H1 (cell line): ENCODE results near the gene GYPC. TPM values are rescaled to one million over a fixed set of nuclear protein-coding genes. Genes with fewer than 3 reads are reported as not detected.

Experiments
- CTCF ChIA-PET: fragments of 300-600 bp; sonication (Branson Sonifier 250); formaldehyde crosslinking; loops from one replicate; lab custom pipeline; 2021; ENCODE audit not compliant: partially characterized antibody; lab: Charles Lee
- POLR2A ChIA-PET: fragments of 300-600 bp; sonication (Branson Sonifier 250); formaldehyde crosslinking; loops from one replicate; lab custom pipeline; 2021; ENCODE audit warnings: inconsistent platforms; ENCODE audit not compliant: partially characterized antibody; lab: Charles Lee
- DNase-seq, 2 experiments: peaks; one replicate each; pipeline versions ENCODE4 v3.0.0 to v3.0.0-alpha.2; 2010 to 2022; ENCODE audit warnings: low spot score in 2 of 2, low read depth in 1 of 2, mixed read lengths in 1 of 2
- FAIRE-seq: peaks from 2 replicates; lab custom pipeline; 2011; peaks lifted over from hg19 to GRCh38; lab: Jason Lieb, UNC
- H2AFZ ChIP-seq: 2 replicates; pipeline ENCODE4 v1.8.1; 2012; ENCODE audit warnings: low read length, inconsistent platforms
- H2AK5ac ChIP-seq: 2 replicates; pipeline ENCODE4 v1.6.1; 2013; ENCODE audit warnings: low read depth, low read length
- H2BK120ac ChIP-seq: replicated peaks from 2 replicates; pipeline ENCODE3; 2013; ENCODE audit warnings: low read depth, low read length, inconsistent platforms
- H2BK12ac ChIP-seq: 2 replicates; pipeline ENCODE4 v1.6.1; 2013; ENCODE audit warnings: low read depth, low read length
- H2BK15ac ChIP-seq: 2 replicates; pipeline ENCODE4 v1.6.1; 2013; ENCODE audit warnings: low read length
- H2BK20ac ChIP-seq: 2 replicates; pipeline ENCODE4 v1.6.1; 2013; ENCODE audit warnings: low read length
- H2BK5ac ChIP-seq: 2 replicates; pipeline ENCODE4 v1.6.1; 2013; ENCODE audit warnings: low read depth, low read length
- H3K14ac ChIP-seq: 2 replicates; pipeline ENCODE4 v1.6.1; 2013; ENCODE audit warnings: inconsistent platforms; ENCODE audit not compliant: insufficient read length
- H3K18ac ChIP-seq: 2 replicates; pipeline ENCODE4 v1.6.1; 2013; ENCODE audit warnings: low read length; ENCODE audit errors: extremely low read depth
- H3K23ac ChIP-seq: 2 replicates; pipeline ENCODE4 v1.6.1; 2013; ENCODE audit warnings: inconsistent platforms; ENCODE audit not compliant: insufficient read length
- H3K23me2 ChIP-seq: 2 replicates; pipeline ENCODE4 v1.6.1; 2013; ENCODE audit warnings: low read depth, low read length
- H3K27ac ChIP-seq: 2 replicates; pipeline ENCODE4 v1.6.1; 2011; ENCODE audit warnings: low read depth, low read length, inconsistent platforms
- H3K27me3 ChIP-seq, 4 experiments: replicated peaks in 1 of 4; 1 replicate in 1 of 4; 2 replicates in 3 of 4; pipeline versions ENCODE4 v1.6.1 to v1.8.1; 2011 to 2013; ENCODE audit warnings: low read length in 3 of 4, mild to moderate bottlenecking in 3 of 4, inconsistent platforms in 2 of 4, mixed read lengths in 2 of 4, moderate library complexity in 1 of 4; ENCODE audit not compliant: control insufficient read depth in 3 of 4, insufficient read depth in 3 of 4; ENCODE audit errors: extremely low read depth in 1 of 4
- H3K36me3 ChIP-seq, 4 experiments: 2 replicates each; pipeline versions ENCODE4 v1.6.1 to v1.8.1; 2011 to 2013; ENCODE audit warnings: mild to moderate bottlenecking in 4 of 4, low read length in 3 of 4, moderate library complexity in 2 of 4, control low read depth in 1 of 4, inconsistent platforms in 1 of 4; ENCODE audit not compliant: insufficient read depth in 4 of 4, control insufficient read depth in 2 of 4
- H3K4ac ChIP-seq: replicated peaks from 2 replicates; pipeline ENCODE3; 2013; ENCODE audit warnings: low read length, low read depth, mixed read lengths, inconsistent platforms; ENCODE audit not compliant: insufficient read length
- H3K4me1 ChIP-seq, 4 experiments: replicated peaks in 1 of 4; 1 replicate in 1 of 4; 2 replicates in 3 of 4; pipeline versions ENCODE4 v1.6.1 to v1.8.1; 2011 to 2013; ENCODE audit warnings: low read length in 3 of 4, inconsistent platforms in 2 of 4, mixed read lengths in 1 of 4; ENCODE audit not compliant: insufficient read depth in 4 of 4, control insufficient read depth in 3 of 4
- H3K4me2 ChIP-seq, 2 experiments: 2 replicates each; pipeline versions ENCODE4 v1.6.1 to v1.8.1; 2011 to 2013; ENCODE audit warnings: low read depth in 2 of 2, low read length in 2 of 2, control low read depth in 1 of 2, inconsistent platforms in 1 of 2, mild to moderate bottlenecking in 1 of 2; ENCODE audit not compliant: insufficient read depth in 1 of 2
- H3K4me3 ChIP-seq, 4 experiments: fragments of 200-600, 300-600 bp in 1 of 4; sonication (generic), shearing (Covaris generic), sonication (Bioruptor Twin) in 1 of 4; 2 replicates each; pipeline versions ENCODE4 v1.5.1 to v1.8.1; 2011 to 2016; ENCODE audit warnings: low read length in 4 of 4, low read depth in 3 of 4, control low read depth in 2 of 4, inconsistent platforms in 2 of 4, mild to moderate bottlenecking in 2 of 4, mixed read lengths in 1 of 4, moderate library complexity in 1 of 4; ENCODE audit not compliant: insufficient read depth in 2 of 4; ENCODE audit errors: extremely low read depth in 1 of 4
- H3K56ac ChIP-seq: replicated peaks from 2 replicates; pipeline ENCODE3; 2013; ENCODE audit warnings: low read depth, mild to moderate bottlenecking, mixed read lengths, low read length, inconsistent platforms; ENCODE audit not compliant: insufficient read length
- H3K79me1 ChIP-seq: 2 replicates; pipeline ENCODE4 v1.6.1; 2013; ENCODE audit warnings: low read depth, low read length, control low read depth
- H3K79me2 ChIP-seq, 2 experiments: 2 replicates each; pipeline versions ENCODE4 v1.6.1 to v1.8.1; 2012 to 2013; ENCODE audit warnings: low read length in 2 of 2, mild to moderate bottlenecking in 2 of 2, inconsistent platforms in 1 of 2; ENCODE audit not compliant: insufficient read depth in 2 of 2, control insufficient read depth in 1 of 2
- H3K9ac ChIP-seq, 4 experiments: replicated peaks in 1 of 4; 1 replicate in 1 of 4; 2 replicates in 3 of 4; pipeline versions ENCODE4 v1.6.1 to v1.8.1; 2011 to 2013; ENCODE audit warnings: low read depth in 3 of 4, low read length in 3 of 4, control low read depth in 2 of 4, mild to moderate bottlenecking in 2 of 4, moderate library complexity in 2 of 4, inconsistent platforms in 1 of 4; ENCODE audit errors: extremely low read depth in 1 of 4
- H3K9me3 ChIP-seq, 2 experiments: 2 replicates each; pipeline versions ENCODE4 v1.6.1 to v1.8.1; 2012 to 2013; ENCODE audit warnings: mild to moderate bottlenecking in 2 of 2, moderate library complexity in 2 of 2, control low read depth in 1 of 2, inconsistent platforms in 1 of 2, low read depth in 1 of 2, low read length in 1 of 2, mixed read lengths in 1 of 2; ENCODE audit not compliant: insufficient read depth in 2 of 2
- H4K20me1 ChIP-seq, 2 experiments: replicated peaks in 1 of 2; 2 replicates each; pipeline versions ENCODE3 to v1.8.1; 2011 to 2013; ENCODE audit warnings: inconsistent platforms in 2 of 2, low read length in 2 of 2, mild to moderate bottlenecking in 1 of 2; ENCODE audit not compliant: insufficient read depth in 2 of 2, control insufficient read depth in 1 of 2
- H4K5ac ChIP-seq: 2 replicates; pipeline ENCODE4 v1.6.1; 2013; ENCODE audit warnings: low read length, low read depth, mixed read lengths, inconsistent platforms; ENCODE audit not compliant: insufficient read length
- H4K8ac ChIP-seq: 2 replicates; pipeline ENCODE4 v1.8.0; 2013; ENCODE audit warnings: mild to moderate bottlenecking, moderate library complexity, low read length, inconsistent platforms; ENCODE audit not compliant: insufficient read depth; ENCODE audit errors: extremely low read depth
- H4K91ac ChIP-seq: replicated peaks from 2 replicates; pipeline ENCODE3; 2013; ENCODE audit warnings: low read length, mixed read lengths, inconsistent platforms; ENCODE audit not compliant: insufficient read length
- CEBPB ChIP-seq: IDR thresholded peaks from 2 replicates; pipeline ENCODE4 v1.6.1; 2012; ENCODE audit warnings: low read depth, low read length
- JUND ChIP-seq: IDR thresholded peaks from 2 replicates; pipeline ENCODE4 v1.6.1; 2011; ENCODE audit warnings: mild to moderate bottlenecking, improper control_type of control experiment, low read length
- RAD21 ChIP-seq, 2 experiments: IDR thresholded peaks in 1 of 2; conservative IDR thresholded peaks in 1 of 2; 2 replicates each; pipeline ENCODE4 v1.6.1; 2011; ENCODE audit warnings: low read depth in 2 of 2, low read length in 2 of 2, improper control_type of control experiment in 1 of 2, inconsistent platforms in 1 of 2, mild to moderate bottlenecking in 1 of 2, moderate library complexity in 1 of 2
- RBBP5 ChIP-seq: IDR thresholded peaks from 2 replicates; pipeline ENCODE4 v1.7.1; 2012; ENCODE audit warnings: low read depth, mild to moderate bottlenecking, inconsistent platforms, low read length, moderate library complexity, borderline replicate concordance
- WGBS, 2 experiments: shearing (Covaris generic) in 1 of 2; methylation state at CpG; one replicate each; pipeline versions ENCODE4 v1.1.6 to v1.1.7; 2013 to 2015; ENCODE audit warnings: low lambda C conversion rate in 2 of 2, mixed read lengths in 2 of 2, inconsistent platforms in 1 of 2, low coverage in 1 of 2, missing lambda C conversion rate in 1 of 2; ENCODE audit not compliant: insufficient replicate concordance in 2 of 2, insufficient coverage in 1 of 2, insufficient read length in 1 of 2; ENCODE audit errors: extremely low coverage in 1 of 2, missing lambda C conversion rate in 1 of 2; 5-methylcytosine and 5-hydroxymethylcytosine counted together
- polyA plus RNA-seq, 7 experiments: library from polyadenylated mRNA; depleted of rRNA in 3 of 7; stranded (reverse) in 5 of 7; unstranded in 2 of 7; fragments of >200 nt in 5 of 7; fragments of 200-250 nt in 2 of 7; gene quantifications; 1 replicate in 5 of 7; 2 replicates in 1 of 7; 4 replicates in 1 of 7; pipeline versions ENCODE4 v1.2.1 to v1.2.3, GENCODE V29; 2011 to 2013; ENCODE audit warnings: missing spikeins in 2 of 7, mixed read lengths in 2 of 7
- total RNA-seq: library from RNA; stranded (reverse); fragmentation: NEBNext Ultra II Directional; extraction: Animal tissue kit (Norgen Biotek cat#: 25700); gene quantifications from 2 replicates; pipeline ENCODE4 v1.2.1, GENCODE V29; 2021

GYPC gene
- total and polyA plus RNA-seq, 2 of the 8 experiments (the other 6 are each of a cell fraction or from before 2014, with no cell fraction given), result 26.8 to 53.6 TPM

DNA sequence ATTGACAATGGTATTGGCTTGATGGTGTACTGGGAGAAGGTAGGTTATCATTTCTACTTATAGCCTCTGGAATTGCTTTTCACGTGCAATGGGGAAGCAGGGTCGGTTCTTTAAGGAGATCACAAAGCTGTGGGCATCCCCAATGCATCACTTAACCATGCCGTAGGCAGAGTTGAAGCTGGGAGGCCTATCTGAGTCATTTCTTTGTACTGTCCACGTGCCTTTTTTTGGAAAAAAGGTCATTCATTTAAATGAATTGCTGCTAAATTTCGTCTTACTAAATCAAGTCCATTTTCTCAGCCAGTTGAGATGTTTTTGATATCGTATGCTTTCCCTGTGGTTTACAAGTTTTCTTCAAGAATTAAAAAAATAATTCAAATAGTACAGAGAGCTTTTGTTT lies 17.2 kb upstream of the GYPC start:
- Histone ChIP-seq H4K20me1 (no peaks in the 10 kb centered on the region), H4K5ac (no peak overlapping the region), H2BK12ac (no peak overlapping the region), H2AK5ac (no peak overlapping the region), H3K4me2 (no peak overlapping the region), H3K36me3 (no peaks in the 10 kb centered on the region), H3K9me3 (no peaks in the 10 kb centered on the region), H4K8ac (no peak overlapping the region), H3K27me3 (no peaks in the 10 kb centered on the region), H3K23me2 (no peaks in the 10 kb centered on the region), H3K4me3 (no peak overlapping the region), H3K56ac (no peak overlapping the region), H3K4me1 (peaks cover 0 to 5% (median 4%) of the 10 kb centered on the region in 4 experiments; a peak in 2 of 7 replicates), H3K4ac (no peak overlapping the region), H3K23ac (no peak overlapping the region), H3K79me1 (no peaks in the 10 kb centered on the region), H2BK120ac (no peak overlapping the region), H3K27ac (no peak overlapping the region), H2BK20ac (no peak overlapping the region), H3K9ac (no peak overlapping the region), H3K79me2 (no peaks in the 10 kb centered on the region; a peak in 1 of 4 replicates), H2BK15ac (no peak overlapping the region), H3K14ac (no peak overlapping the region), H2AFZ (no peak overlapping the region), H2BK5ac (no peak overlapping the region), H4K91ac (no peak overlapping the region), H3K18ac (no peak overlapping the region)
- no peak for TF ChIP-seq RAD21 (IDR thresholded peaks at IDR 0.05 in 1 of 2, conservative IDR thresholded peaks at IDR 0.05 in 1 of 2; ENCODE audit: low read depth in 2 of 2, low read length in 2 of 2)
- no peak for TF ChIP-seq CEBPB
- no peak for TF ChIP-seq RBBP5
- no peak for TF ChIP-seq JUND
- 90% methylated on average over 6 of the region's 6 CpGs; no CpG with 5 or more reads in 1 of the 2 experiments for WGBS, 2 experiments
- no peak for FAIRE-seq
- DNase-seq, result peak in 1 of 2 experiments; percentile 13
- CTCF ChIA-PET, result interaction anchor here (0.6 to 1.2 kb wide), 2 partner anchors 15 to 20 kb away, joined by 3 read pairs; no protein-coding TSS in a partner anchor
- POLR2A ChIA-PET, result no interaction called here
